ENCODE data around the gene EEF1B2. TPM values are rescaled to one million over a fixed set of nuclear protein-coding genes. Genes with fewer than 3 reads are reported as not detected.

EEF1B2 gene
- total RNA-seq, 4 donors from 2014 or later = 237 to 689 (median 502) TPM

GRCh38 chr2:206208900-206209299 lies 49.2 kb downstream of the EEF1B2 start:
- no peaks in the 10 kb centered on the region for H3K36me3 ChIP-seq
- no peak overlapping the region for H3K4me3 ChIP-seq
- H3K9me3 ChIP-seq = no peaks in the 10 kb centered on the region
- H3K27me3 ChIP-seq = no peaks in the 10 kb centered on the region
- H3K4me1 ChIP-seq = peaks cover 21% of the 10 kb centered on the region
- H3K27ac ChIP-seq = no peak overlapping the region
- TF ChIP-seq EP300 (IDR thresholded peaks at IDR 0.05) = no peak
- TF ChIP-seq POLR2AphosphoS5 (IDR thresholded peaks at IDR 0.05) = no peak
- TF ChIP-seq CTCF (IDR thresholded peaks at IDR 0.05) = no peak
- TF ChIP-seq POLR2A (IDR thresholded peaks at IDR 0.05) = no peak
- no peak for DNase-seq (ENCODE audit: low spot score in 2 of 2)
- WGBS = 91% methylated on average over 7 of the region's 7 CpGs

GRCh38 chr2:206211657-206212255 lies 52.1 kb downstream of the EEF1B2 start:
- no peak for DNase-seq (ENCODE audit: low spot score in 2 of 2)
- Histone ChIP-seq H3K27me3 (no peaks in the 10 kb centered on the region), H3K36me3 (no peaks in the 10 kb centered on the region), H3K4me1 (peaks cover 21% of the 10 kb centered on the region), H3K9me3 (no peaks in the 10 kb centered on the region), H3K27ac (peak overlapping the region; percentile 63), H3K4me3 (no peak overlapping the region)
- no peak for TF ChIP-seq CTCF (IDR thresholded peaks at IDR 0.05)
- no peak for TF ChIP-seq POLR2A (IDR thresholded peaks at IDR 0.05)
- TF ChIP-seq POLR2AphosphoS5 (IDR thresholded peaks at IDR 0.05) = no peak
- TF ChIP-seq EP300 (IDR thresholded peaks at IDR 0.05) = no peak
- 39% methylated on average over 2 of the region's 2 CpGs for WGBS

Other genes with a start within 250 kb of the EEF1B2 start
- gene INO80D, start 73.7 kb upstream of the EEF1B2 start, total RNA-seq = 10 to 100 TPM; 24.2 to 51.4 (median 32.5) TPM
- 10 to 100 TPM; 65.7 to 74.2 (median 69.9) TPM for gene NDUFS1, start 451 bp upstream of the EEF1B2 start, total RNA-seq
- 1 to 10 TPM; 3.4 to 8.0 (median 4.3) TPM for gene ZDBF2, start 114.8 kb downstream of the EEF1B2 start, total RNA-seq

Data from suprapubic skin (tissue), 4 donors.